Endodermal cell (in vitro differentiated cells): ENCODE results near the gene NEK4. TPM values are rescaled to one million over a fixed set of nuclear protein-coding genes. Genes with fewer than 3 reads are reported as not detected.

Source experiments
- DNase-seq: peaks from one replicate; pipeline ENCODE4 v3.0.0-alpha.2; 2017
- H3K27ac ChIP-seq: 2 replicates; pipeline ENCODE4 v1.5.1; 2013; ENCODE audit warnings: mild to moderate bottlenecking, low read depth, low read length, moderate library complexity
- H3K27me3 ChIP-seq: 2 replicates; pipeline ENCODE4 v1.6.1; 2013; ENCODE audit warnings: mild to moderate bottlenecking, low read length, moderate library complexity; ENCODE audit not compliant: insufficient read depth, control insufficient read depth, poor library complexity, severe bottlenecking
- H3K36me3 ChIP-seq: 2 replicates; pipeline ENCODE4 v1.7.0; 2013; ENCODE audit warnings: mild to moderate bottlenecking, low read length, moderate library complexity; ENCODE audit not compliant: control insufficient read depth, insufficient read depth
- H3K4me1 ChIP-seq: one replicate; pipeline ENCODE4 v1.7.0; 2013; ENCODE audit warnings: low read length; ENCODE audit not compliant: control insufficient read depth, insufficient read depth
- H3K4me3 ChIP-seq: 2 replicates; pipeline ENCODE4 v1.5.1; 2013; ENCODE audit warnings: mild to moderate bottlenecking, low read length, moderate library complexity
- H3K9ac ChIP-seq: 2 replicates; pipeline ENCODE4 v1.6.1; 2013; ENCODE audit warnings: mild to moderate bottlenecking, low read length, moderate library complexity; ENCODE audit not compliant: poor library complexity, severe bottlenecking; ENCODE audit errors: extremely low read depth
- H3K9me3 ChIP-seq: 2 replicates; pipeline ENCODE4 v1.6.1; 2013; ENCODE audit warnings: mild to moderate bottlenecking, low read length, moderate library complexity; ENCODE audit not compliant: control insufficient read depth
- H3K27ac Mint-ChIP-seq: 2 replicates; pipeline ENCODE4 v1.8.0; 2020; ENCODE audit warnings: mixed read lengths
- H3K27me3 Mint-ChIP-seq: 2 replicates; pipeline ENCODE4 v1.8.0; 2021; ENCODE audit warnings: mild to moderate bottlenecking, mixed read lengths; ENCODE audit not compliant: insufficient read depth
- H3K36me3 Mint-ChIP-seq: 2 replicates; pipeline ENCODE4 v1.8.0; 2020; ENCODE audit warnings: low read depth, mixed read lengths
- H3K4me1 Mint-ChIP-seq: 2 replicates; pipeline ENCODE4 v1.8.0; 2020; ENCODE audit warnings: mixed read lengths
- H3K4me3 Mint-ChIP-seq: 2 replicates; pipeline ENCODE4 v1.8.0; 2020; ENCODE audit warnings: mild to moderate bottlenecking, moderate library complexity, mixed read lengths
- H3K9me3 Mint-ChIP-seq: 2 replicates; pipeline ENCODE4 v1.8.0; 2020; ENCODE audit warnings: mild to moderate bottlenecking, mixed read lengths
- WGBS, 2 experiments: methylation state at CpG; one replicate each; pipeline versions ENCODE4 v1.1.5 to v1.1.7; 2013; ENCODE audit warnings: missing lambda C conversion rate in 2 of 2, mixed read lengths in 1 of 2; ENCODE audit not compliant: insufficient coverage in 1 of 2, insufficient read length in 1 of 2; 5-methylcytosine and 5-hydroxymethylcytosine counted together
- total RNA-seq, 2 donors: library from RNA; stranded (reverse); fragmentation: NEBNext Ultra II Directional in 1 of 2; extraction: Animal tissue kit (Norgen Biotek cat#: 25700) in 1 of 2; gene quantifications; 2 replicates in 1 of 2; 3 replicates in 1 of 2; pipeline ENCODE4 v1.2.1, GENCODE V29; 2021
- TF ChIP-seq, protein P1 (sequence below): fragments of 200-600 bp; sonication (generic); conservative IDR thresholded peaks from 2 replicates; pipeline ENCODE4 v1.5.0; 2021; ENCODE audit warnings: antibody characterized with exemption, mild to moderate bottlenecking

NEK4 gene
- total RNA-seq, 2 donors from 2014 or later, result 44.2 to 49.5 TPM

DNA sequence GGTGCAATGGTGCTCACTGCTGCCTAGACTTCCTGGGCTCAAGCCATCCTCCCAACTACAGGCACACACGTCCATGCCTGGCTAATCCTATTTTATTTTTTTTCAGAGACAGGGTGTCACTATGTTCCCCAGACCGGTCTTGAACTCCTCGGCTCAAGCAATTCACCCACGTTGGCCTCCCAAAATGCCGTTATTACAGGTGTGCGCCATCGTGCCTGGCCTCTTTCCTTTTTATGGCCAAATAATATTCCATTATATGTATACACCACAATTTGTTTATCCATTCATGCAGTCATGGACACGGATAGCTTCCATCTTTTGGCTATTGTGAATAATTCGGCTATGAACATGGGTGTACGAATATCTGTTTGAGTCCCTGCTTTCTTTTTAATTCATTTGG, 962 bp upstream of the NEK4 start:
- peak overlapping the region; percentile 91 for H3K4me3 ChIP-seq
- Mint-ChIP-seq H3K4me1 (peaks cover 13% of the 10 kb centered on the region), H3K4me3 (peak overlapping the region; percentile 84), H3K9me3 (no peaks in the 10 kb centered on the region), H3K27me3 (peaks cover 11% of the 10 kb centered on the region), H3K27ac (peak overlapping the region; percentile 99), H3K36me3 (peaks cover 13% of the 10 kb centered on the region)
- H3K27ac ChIP-seq, result no peak overlapping the region
- TF ChIP-seq, protein P1, sequence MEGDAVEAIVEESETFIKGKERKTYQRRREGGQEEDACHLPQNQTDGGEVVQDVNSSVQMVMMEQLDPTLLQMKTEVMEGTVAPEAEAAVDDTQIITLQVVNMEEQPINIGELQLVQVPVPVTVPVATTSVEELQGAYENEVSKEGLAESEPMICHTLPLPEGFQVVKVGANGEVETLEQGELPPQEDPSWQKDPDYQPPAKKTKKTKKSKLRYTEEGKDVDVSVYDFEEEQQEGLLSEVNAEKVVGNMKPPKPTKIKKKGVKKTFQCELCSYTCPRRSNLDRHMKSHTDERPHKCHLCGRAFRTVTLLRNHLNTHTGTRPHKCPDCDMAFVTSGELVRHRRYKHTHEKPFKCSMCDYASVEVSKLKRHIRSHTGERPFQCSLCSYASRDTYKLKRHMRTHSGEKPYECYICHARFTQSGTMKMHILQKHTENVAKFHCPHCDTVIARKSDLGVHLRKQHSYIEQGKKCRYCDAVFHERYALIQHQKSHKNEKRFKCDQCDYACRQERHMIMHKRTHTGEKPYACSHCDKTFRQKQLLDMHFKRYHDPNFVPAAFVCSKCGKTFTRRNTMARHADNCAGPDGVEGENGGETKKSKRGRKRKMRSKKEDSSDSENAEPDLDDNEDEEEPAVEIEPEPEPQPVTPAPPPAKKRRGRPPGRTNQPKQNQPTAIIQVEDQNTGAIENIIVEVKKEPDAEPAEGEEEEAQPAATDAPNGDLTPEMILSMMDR, result no peak
- no peak overlapping the region for H3K9ac ChIP-seq
- WGBS, 2 experiments, result 92 to 95% methylated on average over 10 of the region's 10 CpGs
- no peaks in the 10 kb centered on the region for H3K4me1 ChIP-seq
- peaks cover 16% of the 10 kb centered on the region for H3K36me3 ChIP-seq
- DNase-seq, result no peak
- no peaks in the 10 kb centered on the region for H3K9me3 ChIP-seq
- no peaks in the 10 kb centered on the region for H3K27me3 ChIP-seq

DNA sequence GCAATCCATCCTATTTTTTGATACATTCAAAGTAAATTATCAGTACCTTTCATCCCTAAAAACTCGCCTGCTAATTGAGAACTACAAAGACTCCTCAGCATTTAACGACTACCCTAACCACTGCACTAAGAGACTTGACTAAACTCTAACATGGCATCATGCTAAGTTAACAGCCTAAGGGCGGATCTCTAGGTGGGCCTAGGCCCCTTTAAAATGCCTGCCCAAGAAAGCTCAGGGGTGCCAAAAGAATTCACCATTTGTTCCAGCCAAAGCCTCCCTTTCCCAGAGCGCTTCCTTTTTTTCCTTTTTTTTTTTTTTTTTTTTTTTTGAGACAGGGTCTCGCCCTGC, 568 bp upstream of the NEK4 start:
- TF ChIP-seq, protein P1, result no peak
- Mint-ChIP-seq H3K9me3 (no peaks in the 10 kb centered on the region), H3K27me3 (peaks cover 11% of the 10 kb centered on the region), H3K4me3 (peak overlapping the region; percentile 84), H3K27ac (peak overlapping the region; percentile 99), H3K36me3 (peaks cover 13% of the 10 kb centered on the region), H3K4me1 (peaks cover 13% of the 10 kb centered on the region)
- Histone ChIP-seq H3K9ac (peak overlapping the region; percentile 83), H3K4me3 (peak overlapping the region; percentile 91), H3K4me1 (no peaks in the 10 kb centered on the region), H3K27ac (peak overlapping the region; percentile 75), H3K27me3 (no peaks in the 10 kb centered on the region), H3K9me3 (no peaks in the 10 kb centered on the region), H3K36me3 (peaks cover 17% of the 10 kb centered on the region)
- WGBS, 2 experiments, result 60 to 64% methylated on average over 4 to 5 of the region's 5 CpGs
- DNase-seq, result no peak

DNA sequence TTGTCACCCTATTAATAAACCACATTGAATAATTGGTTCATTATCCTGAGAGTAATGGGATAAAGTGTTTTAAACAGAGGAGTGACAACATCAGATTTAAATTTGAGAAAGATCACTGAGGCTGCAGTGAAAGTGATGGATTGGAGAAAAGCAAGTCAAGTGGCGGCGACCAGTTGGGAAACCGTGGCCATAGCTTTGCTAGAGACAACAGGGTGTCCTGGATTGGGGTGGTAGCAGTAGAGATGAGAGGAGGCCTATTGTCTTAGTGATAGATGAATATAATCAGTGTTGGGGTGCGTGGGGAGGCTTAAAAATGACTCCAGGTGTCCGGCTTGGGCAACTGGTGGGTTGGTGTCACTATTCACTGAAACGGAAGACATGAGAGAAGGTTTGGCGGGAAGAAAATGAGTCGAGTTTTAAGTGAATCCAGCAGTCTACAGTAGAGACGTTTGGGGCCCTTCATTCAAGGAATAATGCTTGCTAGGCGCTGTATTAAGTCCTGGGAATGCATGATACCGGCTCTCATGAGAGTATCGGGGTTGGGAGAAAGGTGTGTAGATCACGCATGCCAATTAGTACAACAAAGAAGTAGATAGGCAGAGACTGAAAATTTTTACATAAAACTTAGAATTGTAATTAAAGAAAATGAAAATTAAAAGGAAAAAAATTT, 819 bp downstream of the NEK4 start:
- peaks cover 31% of the 10 kb centered on the region for H3K36me3 ChIP-seq
- no peaks in the 10 kb centered on the region for H3K4me1 ChIP-seq
- Mint-ChIP-seq H3K27ac (peak overlapping the region; percentile 99), H3K36me3 (peaks cover 27% of the 10 kb centered on the region), H3K27me3 (peaks cover 3% of the 10 kb centered on the region), H3K4me3 (peak overlapping the region; percentile 84), H3K4me1 (peaks cover 13% of the 10 kb centered on the region), H3K9me3 (no peaks in the 10 kb centered on the region)
- TF ChIP-seq, protein P1, result no peak
- H3K9me3 ChIP-seq, result no peaks in the 10 kb centered on the region
- H3K27me3 ChIP-seq, result no peaks in the 10 kb centered on the region
- H3K9ac ChIP-seq, result peak overlapping the region; percentile 83
- H3K27ac ChIP-seq, result no peak overlapping the region
- H3K4me3 ChIP-seq, result peak overlapping the region; percentile 91
- 18 to 27% methylated on average over 12 to 13 of the region's 13 CpGs for WGBS, 2 experiments
- no peak for DNase-seq
